Heart left ventricle (tissue), 13 donors: ENCODE results near the gene PCSK6.

Experiments used
- CTCF ChIP-seq, 12 donors: fragments of 200-600 bp; sonication (generic) in 4 of 12; IDR thresholded peaks; one replicate each; pipeline versions ENCODE4 v1.5.0 to v1.8.0; 2018 to 2022; ENCODE audit warnings: antibody characterized with exemption in 12 of 12, mild to moderate bottlenecking in 5 of 12
- POLR2A ChIP-seq, 2 donors: fragments of 450-650 bp; IDR thresholded peaks; one replicate each; pipeline ENCODE4 v1.6.1; 2017; ENCODE audit warnings: antibody characterized with exemption in 2 of 2, mild to moderate bottlenecking in 2 of 2, moderate library complexity in 2 of 2
- donor health status: ischemic (EF 13 %, LVEDD 7.1; RV severe dilation, severe dysfunction).
- donor health status: DM: no; HTN: yes; CAD: no.
- donor health status: DM: no; HTN: no; CAD: no.
- donor health status: ischemic (EF 25% LVEDD 6.9; RV normal size, moderate dysfunction).
- donor health status: ischemic (EF 25% LVEDD 5.7; RV mildly dilated, moderate dysfunction).
- donor health status: ischemic (EF 35%, LVEDD 5.7; RV mildly dilated, moderate dysfunction).
- donor health status: nonischemic (EF 11% LVEDD 7.7; RV severe dilation, severe dysfunction).
- donor health status: DM: yes; HTN: yes; CAD: no.
- donor health status: PGD.
- donor health status: ischemic (EF 29% LVEDD 5.4; RV normal size, mild dysfunction).
- donor health status: nonischemic (EF 23%, LVEDD 6.1; RV moderate dilation, normal function).

- TF ChIP-seq CTCF (IDR thresholded peaks at IDR 0.05) (peak in 1 of 12 donors; percentile 8), POLR2A (IDR thresholded peaks at IDR 0.05) (peak; percentile 96 to 98)
Observed at GRCh38 chr15:101277038-101277822, 212.3 kb downstream of the PCSK6 start, which contains the start of gene SELENOS.
